Mucosa of descending colon (tissue), 3 donors: ENCODE measurements around the gene UGT3A2. TPM values are rescaled to one million over a fixed set of nuclear protein-coding genes. Genes with fewer than 3 reads are reported as not detected.
"Not testable (repeated sequence)": the region's sequence is repeated elsewhere in the genome, so short reads cannot be mapped to it uniquely, and the experiment has no call there.

Source experiments
- ATAC-seq: fragments of 200-7000 bp; cut with Tn5 transposase; one replicate; pipeline ENCODE4 v1.9.1; 2020; ENCODE audit warnings: mild to moderate bottlenecking, moderate library complexity
- DNase-seq, 3 donors: peaks; one replicate each; pipeline ENCODE4 v3.0.0-alpha.2; 2020
- H3K36me3 ChIP-seq: fragments of 200-600 bp; one replicate; pipeline ENCODE4 v1.8.0; 2021; ENCODE audit warnings: low read depth, mild to moderate bottlenecking
- H3K4me1 ChIP-seq: fragments of 200-600 bp; one replicate; pipeline ENCODE4 v1.8.0; 2021; ENCODE audit warnings: low read depth, mild to moderate bottlenecking
- H3K4me3 ChIP-seq: fragments of 200-600 bp; one replicate; pipeline ENCODE4 v1.8.0; 2021; ENCODE audit warnings: mild to moderate bottlenecking
- H3K9me3 ChIP-seq: fragments of 200-600 bp; one replicate; pipeline ENCODE4 v1.8.0; 2021; ENCODE audit warnings: mild to moderate bottlenecking
- intact Hi-C, 2 donors: fragments of 100-400 bp; cut with DNase I in 1 of 2; cut with micrococcal nuclease in 1 of 2; formaldehyde crosslinking; loops; one replicate each; pipeline versions ENCODE4 v1.11.0 to v1.11.1; 2022; cut with DNase I, micrococcal nuclease
- total RNA-seq, 3 donors: library from RNA; stranded (reverse); fragmentation: NEBNext Ultra II Directional in 2 of 3; extraction: Animal tissue kit (Norgen Biotek cat#: 25700) in 2 of 3; gene quantifications; one replicate each; pipeline versions ENCODE4 v1.2.1 to v1.2.4, GENCODE V29; 2021 to 2023
- TF ChIP-seq, protein P1 (sequence below): fragments of 200-600 bp; IDR thresholded peaks from one replicate; pipeline ENCODE4 v1.8.0; 2022; ENCODE audit warnings: antibody characterized with exemption, mild to moderate bottlenecking
- donor health status: DM: no; HTN: no; CAD: no; lungs with moderate emphysema.
- donor health status: DM: no; HTN: no; CAD: no.
- donor health status: DM: no; HTN: yes; CAD: no.

Gene UGT3A2
- total RNA-seq, 3 donors from 2014 or later = 0.47 TPM; not detected in 2

DNA sequence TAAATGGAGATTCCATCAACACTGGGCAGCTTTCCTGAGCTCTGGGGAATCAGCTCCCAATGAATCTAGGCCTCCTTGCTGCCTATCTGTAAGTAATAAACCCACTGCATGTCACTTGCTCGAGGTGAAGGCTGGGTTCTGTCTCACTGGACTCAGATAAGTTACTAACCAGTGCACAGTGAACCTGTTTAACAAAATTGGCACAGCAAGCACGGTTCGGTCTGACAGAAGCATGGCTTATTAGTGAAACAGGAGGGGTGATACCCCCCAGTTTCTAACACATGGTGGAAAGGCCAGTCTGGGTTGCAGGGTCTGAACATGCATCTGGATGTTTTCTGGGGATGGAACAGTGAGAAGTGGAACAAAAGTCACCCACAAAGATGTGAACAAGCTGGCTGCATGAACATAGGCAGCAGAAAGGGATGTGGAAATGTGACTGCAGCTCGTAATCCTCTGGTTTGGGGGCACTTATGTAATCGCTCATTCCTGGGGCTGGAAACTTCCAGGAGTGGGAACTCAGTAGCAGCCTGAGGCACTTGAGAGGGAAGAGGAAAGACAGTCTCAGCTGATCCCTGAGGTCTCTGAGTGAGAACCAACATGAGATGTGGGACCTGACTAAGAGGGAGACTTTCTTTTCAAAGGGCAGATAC, 37.7 kb downstream of the UGT3A2 start:
- H3K9me3 ChIP-seq = no peaks in the 10 kb centered on the region
- H3K4me1 ChIP-seq = no peaks in the 10 kb centered on the region
- DNase-seq (no peak), ATAC-seq (no peak)
- TF ChIP-seq, protein P1, sequence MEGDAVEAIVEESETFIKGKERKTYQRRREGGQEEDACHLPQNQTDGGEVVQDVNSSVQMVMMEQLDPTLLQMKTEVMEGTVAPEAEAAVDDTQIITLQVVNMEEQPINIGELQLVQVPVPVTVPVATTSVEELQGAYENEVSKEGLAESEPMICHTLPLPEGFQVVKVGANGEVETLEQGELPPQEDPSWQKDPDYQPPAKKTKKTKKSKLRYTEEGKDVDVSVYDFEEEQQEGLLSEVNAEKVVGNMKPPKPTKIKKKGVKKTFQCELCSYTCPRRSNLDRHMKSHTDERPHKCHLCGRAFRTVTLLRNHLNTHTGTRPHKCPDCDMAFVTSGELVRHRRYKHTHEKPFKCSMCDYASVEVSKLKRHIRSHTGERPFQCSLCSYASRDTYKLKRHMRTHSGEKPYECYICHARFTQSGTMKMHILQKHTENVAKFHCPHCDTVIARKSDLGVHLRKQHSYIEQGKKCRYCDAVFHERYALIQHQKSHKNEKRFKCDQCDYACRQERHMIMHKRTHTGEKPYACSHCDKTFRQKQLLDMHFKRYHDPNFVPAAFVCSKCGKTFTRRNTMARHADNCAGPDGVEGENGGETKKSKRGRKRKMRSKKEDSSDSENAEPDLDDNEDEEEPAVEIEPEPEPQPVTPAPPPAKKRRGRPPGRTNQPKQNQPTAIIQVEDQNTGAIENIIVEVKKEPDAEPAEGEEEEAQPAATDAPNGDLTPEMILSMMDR = no peak
- no peaks in the 10 kb centered on the region for H3K36me3 ChIP-seq
- intact Hi-C loops = no loop called here
- no peak overlapping the region for H3K4me3 ChIP-seq

DNA sequence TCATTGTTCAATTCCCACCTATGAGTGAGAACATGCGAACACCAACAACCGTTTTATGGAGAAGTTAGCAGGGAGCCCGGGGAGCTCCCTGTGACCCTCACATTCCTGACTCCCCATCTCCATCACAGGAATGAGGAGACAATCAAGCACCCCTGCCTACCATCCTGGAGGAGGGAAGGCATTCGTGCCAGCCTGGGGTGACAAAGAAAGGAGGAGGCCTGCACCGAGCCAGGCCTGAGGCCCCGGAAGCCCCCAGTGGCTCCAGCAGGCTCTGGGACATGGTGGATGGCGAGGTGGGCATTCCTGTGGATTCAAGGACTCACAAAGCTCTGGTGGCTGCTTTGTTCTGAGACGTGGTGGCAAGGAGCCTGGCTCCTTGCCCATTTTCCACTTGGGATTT, 39.0 kb downstream of the UGT3A2 start:
- Histone ChIP-seq H3K4me1 (no peaks in the 10 kb centered on the region), H3K4me3 (no peak overlapping the region), H3K9me3 (no peaks in the 10 kb centered on the region), H3K36me3 (no peaks in the 10 kb centered on the region)
- DNase-seq = no peak
- ATAC-seq = no peak
- intact Hi-C loops = no loop called here
- TF ChIP-seq, protein P1 = no peak

DNA sequence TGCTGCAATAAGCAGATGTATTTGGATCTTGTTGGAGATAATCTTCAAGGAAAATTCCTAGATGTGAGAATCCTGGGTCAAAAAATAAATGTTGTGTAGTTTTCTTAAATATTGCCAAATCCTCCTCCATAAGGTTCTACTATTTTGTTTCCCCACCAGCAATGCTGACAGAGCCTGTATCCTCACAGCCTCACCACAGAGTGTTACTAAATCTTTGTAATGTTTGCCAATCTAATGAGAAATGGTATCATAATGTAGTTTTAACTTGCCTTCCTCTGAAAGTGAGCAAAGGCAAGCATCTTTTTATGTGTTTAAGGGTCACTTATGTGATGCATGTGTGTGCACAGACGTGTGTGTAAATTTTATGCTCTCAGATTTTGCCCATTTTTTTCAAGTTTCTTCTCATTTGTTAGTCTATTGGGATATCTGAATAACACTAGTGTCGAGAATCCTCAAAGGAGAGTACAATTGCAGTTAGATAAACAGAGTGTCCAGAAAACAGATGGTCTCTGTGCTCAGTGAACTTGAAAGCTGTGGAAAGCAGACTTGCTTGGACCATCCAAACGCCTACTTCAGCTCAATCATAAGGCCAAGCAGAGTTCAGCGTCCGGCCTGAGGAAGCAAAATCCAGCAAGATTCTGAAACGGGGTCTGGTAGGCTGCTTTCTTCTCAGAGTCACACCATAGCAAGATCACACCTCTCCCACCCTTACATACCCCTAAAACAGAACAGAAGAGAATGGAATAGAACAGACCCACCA, 39.8 kb downstream of the UGT3A2 start:
- Histone ChIP-seq H3K36me3 (no peaks in the 10 kb centered on the region), H3K9me3 (no peaks in the 10 kb centered on the region), H3K4me3 (no peak overlapping the region), H3K4me1 (no peaks in the 10 kb centered on the region)
- ATAC-seq = no peak
- intact Hi-C loops = no loop called here
- DNase-seq = no peak
- TF ChIP-seq, protein P1 = no peak

DNA sequence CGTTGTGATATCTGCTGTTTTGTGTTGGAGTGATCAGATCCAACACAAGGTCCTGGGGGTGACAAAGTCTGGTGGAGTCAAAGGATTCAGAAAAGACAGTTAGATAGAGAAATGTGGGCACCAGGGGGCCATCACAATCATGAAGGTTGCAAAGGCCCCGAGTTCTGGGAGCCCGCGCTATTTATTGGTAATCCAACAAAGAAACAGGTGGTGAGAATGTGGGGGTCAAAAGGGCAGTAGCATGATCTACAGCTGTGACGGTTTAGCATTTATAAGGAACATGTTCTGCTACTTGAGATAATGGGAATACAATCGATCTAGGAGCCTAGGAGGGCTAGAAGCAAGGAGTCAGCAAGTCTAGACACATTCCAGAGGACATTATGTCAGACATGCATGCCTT, 44.4 kb downstream of the UGT3A2 start:
- H3K4me1 ChIP-seq, intact Hi-C loops, ATAC-seq, H3K9me3 ChIP-seq, H3K36me3 ChIP-seq, DNase-seq, H3K4me3 ChIP-seq: not testable (repeated sequence)

DNA sequence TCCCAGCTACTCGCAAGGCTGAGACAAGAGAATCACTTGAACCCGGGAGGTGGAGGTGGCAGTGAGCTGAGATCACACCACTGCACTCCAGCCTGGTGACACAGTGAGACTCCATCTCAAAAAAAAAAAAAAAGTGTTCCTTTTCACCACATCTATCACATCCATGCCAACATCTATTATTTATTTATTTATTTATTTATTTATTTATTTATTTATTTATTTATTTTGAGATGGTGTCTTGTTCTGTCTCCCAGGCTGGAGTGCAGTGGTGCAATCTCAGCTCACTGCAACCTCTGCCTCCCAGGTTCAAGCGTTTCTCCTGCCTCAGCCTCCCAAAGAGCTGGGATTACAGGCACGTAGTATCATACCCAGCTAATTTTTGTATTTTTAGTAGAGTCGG, 47.1 kb downstream of the UGT3A2 start:
- H3K4me1 ChIP-seq, H3K4me3 ChIP-seq, H3K36me3 ChIP-seq, intact Hi-C loops, ATAC-seq, DNase-seq: not testable (repeated sequence)
- peaks cover 11% of the 10 kb centered on the region for H3K9me3 ChIP-seq

DNA sequence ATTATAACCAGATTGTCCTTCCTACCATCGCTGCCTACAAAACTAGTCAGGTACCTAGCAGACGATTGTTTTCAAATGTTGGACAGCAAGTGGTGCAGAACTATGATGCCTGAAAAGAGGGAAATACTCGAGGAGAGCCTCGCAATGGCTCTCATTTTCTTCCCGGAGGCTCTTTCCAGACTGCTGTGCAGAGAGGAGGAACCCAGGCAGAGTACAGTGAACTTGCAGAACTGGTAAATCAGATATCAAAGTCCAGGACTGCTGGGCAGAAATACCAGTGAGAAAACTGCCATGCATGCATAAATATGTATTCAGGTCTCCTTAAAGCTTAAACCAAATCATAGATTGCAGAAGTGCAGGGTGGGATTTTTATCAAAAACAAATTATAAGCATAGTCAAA, 49.1 kb downstream of the UGT3A2 start:
- DNase-seq (peak in 1 of 3 donors; percentile 53), ATAC-seq (no peak)
- Histone ChIP-seq H3K4me1 (no peaks in the 10 kb centered on the region), H3K9me3 (peaks cover 23% of the 10 kb centered on the region), H3K4me3 (no peak overlapping the region), H3K36me3 (no peaks in the 10 kb centered on the region)
- intact Hi-C loops = no loop called here
- TF ChIP-seq, protein P1 = no peak
